ENCODE results near the gene TMX2. TPM values are rescaled to one million over a fixed set of nuclear protein-coding genes. Genes with fewer than 3 reads are reported as not detected.

TMX2 gene
- total and polyA plus RNA-seq, 10 of the 15 experiments (the other 5 are each of a cell fraction or from before 2014, with no cell fraction given): 64.3 to 134 (median 91.6) TPM

DNA sequence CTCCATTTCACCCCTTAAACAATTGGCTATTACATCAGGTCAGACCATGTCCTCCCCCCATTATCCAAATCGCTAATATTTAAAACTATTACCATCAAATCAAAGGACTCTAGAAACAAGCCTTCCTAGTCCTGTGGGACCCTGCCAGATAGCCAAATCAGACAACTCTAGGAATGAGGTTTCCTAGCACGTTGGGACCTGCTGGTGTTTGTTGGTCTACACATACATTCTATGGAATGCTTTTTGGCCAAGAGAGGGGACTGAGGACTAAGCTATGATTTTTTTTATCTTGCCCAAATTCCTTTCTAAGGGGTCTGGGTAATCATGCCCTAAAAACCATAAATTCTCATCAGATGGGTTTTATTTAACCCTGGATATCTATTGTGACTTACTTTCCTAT lies 14.8 kb downstream of the TMX2 start:
- Histone ChIP-seq H3K79me2 (ENCODE audit: control insufficient read depth, insufficient read depth, low read length) (peaks cover 39% of the 10 kb centered on the region), H3K9ac (ENCODE audit: control insufficient read depth, insufficient read depth, low read length) (no peak overlapping the region), H2AFZ (ENCODE audit: control insufficient read depth, low read depth, low read length) (no peak overlapping the region), H3K4me1 (ENCODE audit: control insufficient read depth, insufficient read depth, low read length) (0 out of 2 replicates have a peak, but pooled peaks cover 6% of the 10 kb centered on the region), H4K20me1 (ENCODE audit: control insufficient read depth, insufficient read depth) (no peaks in the 10 kb centered on the region), H3K36me3 (ENCODE audit: control insufficient read depth in 2 of 2, insufficient read depth in 2 of 2, low read length in 1 of 2) (peaks cover 0 to 1% of the 10 kb centered on the region in 2 experiments; a peak in 1 of 4 replicates), H3K9me3 (replicated peaks; ENCODE audit: control insufficient read depth, insufficient read depth, low read length) (no peaks in the 10 kb centered on the region), H3K27me3 (replicated peaks in 1 of 2; ENCODE audit: control insufficient read depth in 2 of 2, insufficient read depth in 2 of 2, low read length in 1 of 2) (no peaks in the 10 kb centered on the region), H3K27ac (ENCODE audit: control insufficient read depth, insufficient read depth) (no peak overlapping the region), H3K4me3 (no peak overlapping the region), H3K4me2 (ENCODE audit: control insufficient read depth, insufficient read depth) (no peak overlapping the region)
- DNase-seq (ENCODE audit: low read depth, low spot score): no peak
- no peak for TF ChIP-seq EED (IDR thresholded peaks at IDR 0.05; ENCODE audit: low read depth)
- TF ChIP-seq CHD1 (IDR thresholded peaks at IDR 0.05; ENCODE audit: low read depth, low read length): no peak
- no peak for TF ChIP-seq ZNF207 (IDR thresholded peaks at IDR 0.05; ENCODE audit: borderline replicate concordance)
- TF ChIP-seq HDAC2 (IDR thresholded peaks at IDR 0.05): no peak
- no peak for TF ChIP-seq CBFB (IDR thresholded peaks at IDR 0.05; ENCODE audit: low read depth)
- no peak for TF ChIP-seq EP300 (IDR thresholded peaks at IDR 0.05; ENCODE audit: borderline replicate concordance in 1 of 2, control insufficient read depth in 1 of 2, low read depth in 2 of 2, low read length in 2 of 2)
- TF ChIP-seq SREBF1 (IDR thresholded peaks at IDR 0.05; ENCODE audit: low read length): no peak
- TF ChIP-seq, protein P1, sequence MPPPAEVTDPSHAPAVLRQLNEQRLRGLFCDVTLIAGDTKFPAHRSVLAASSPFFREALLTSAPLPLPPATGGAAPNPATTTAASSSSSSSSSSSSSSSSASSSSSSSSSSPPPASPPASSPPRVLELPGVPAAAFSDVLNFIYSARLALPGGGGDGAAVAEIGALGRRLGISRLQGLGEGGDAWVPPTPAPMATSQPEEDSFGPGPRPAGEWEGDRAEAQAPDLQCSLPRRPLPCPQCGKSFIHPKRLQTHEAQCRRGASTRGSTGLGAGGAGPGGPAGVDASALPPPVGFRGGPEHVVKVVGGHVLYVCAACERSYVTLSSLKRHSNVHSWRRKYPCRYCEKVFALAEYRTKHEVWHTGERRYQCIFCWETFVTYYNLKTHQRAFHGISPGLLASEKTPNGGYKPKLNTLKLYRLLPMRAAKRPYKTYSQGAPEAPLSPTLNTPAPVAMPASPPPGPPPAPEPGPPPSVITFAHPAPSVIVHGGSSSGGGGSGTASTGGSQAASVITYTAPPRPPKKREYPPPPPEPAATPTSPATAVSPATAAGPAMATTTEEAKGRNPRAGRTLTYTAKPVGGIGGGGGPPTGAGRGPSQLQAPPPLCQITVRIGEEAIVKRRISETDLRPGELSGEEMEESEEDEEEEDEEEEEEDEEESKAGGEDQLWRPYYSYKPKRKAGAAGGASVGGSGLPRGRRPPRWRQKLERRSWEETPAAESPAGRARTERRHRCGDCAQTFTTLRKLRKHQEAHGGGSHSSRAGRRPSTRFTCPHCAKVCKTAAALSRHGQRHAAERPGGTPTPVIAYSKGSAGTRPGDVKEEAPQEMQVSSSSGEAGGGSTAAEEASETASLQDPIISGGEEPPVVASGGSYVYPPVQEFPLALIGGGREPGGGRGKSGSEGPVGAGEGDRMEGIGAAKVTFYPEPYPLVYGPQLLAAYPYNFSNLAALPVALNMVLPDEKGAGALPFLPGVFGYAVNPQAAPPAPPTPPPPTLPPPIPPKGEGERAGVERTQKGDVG (CRISPR knock-in tag; IDR thresholded peaks at IDR 0.05): no peak
- TF ChIP-seq, protein P2, sequence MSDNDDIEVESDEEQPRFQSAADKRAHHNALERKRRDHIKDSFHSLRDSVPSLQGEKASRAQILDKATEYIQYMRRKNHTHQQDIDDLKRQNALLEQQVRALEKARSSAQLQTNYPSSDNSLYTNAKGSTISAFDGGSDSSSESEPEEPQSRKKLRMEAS (IDR thresholded peaks at IDR 0.05; ENCODE audit: low read depth, low read length): no peak
- no peak for TF ChIP-seq MEF2A (IDR thresholded peaks at IDR 0.05; ENCODE audit: insufficient read depth, low read depth, low read length)
- no peak for TF ChIP-seq BHLHE40 (IDR thresholded peaks at IDR 0.05; ENCODE audit: borderline replicate concordance in 1 of 2, low read depth in 2 of 2, low read length in 1 of 2)
- no peak for TF ChIP-seq MTA2 (IDR thresholded peaks at IDR 0.05; ENCODE audit: low read depth)
- TF ChIP-seq TCF3 (IDR thresholded peaks at IDR 0.05; ENCODE audit: borderline replicate concordance, insufficient read depth, low read depth, low read length): no peak
- no peak for TF ChIP-seq TARDBP (IDR thresholded peaks at IDR 0.05; ENCODE audit: borderline replicate concordance)
- TF ChIP-seq SMARCA5 (IDR thresholded peaks at IDR 0.05): no peak
- no peak for TF ChIP-seq SRF (IDR thresholded peaks at IDR 0.05; ENCODE audit: low read depth in 2 of 2, low read length in 2 of 2)
- TF ChIP-seq RUNX3 (IDR thresholded peaks at IDR 0.05; ENCODE audit: low read length): no peak
- no peak for TF ChIP-seq NR2C2 (IDR thresholded peaks at IDR 0.05; ENCODE audit: borderline replicate concordance, control insufficient read depth, insufficient read length, low read depth)
- no peak for TF ChIP-seq NR2F1 (conservative IDR thresholded peaks at IDR 0.05)
- TF ChIP-seq, protein P3, sequence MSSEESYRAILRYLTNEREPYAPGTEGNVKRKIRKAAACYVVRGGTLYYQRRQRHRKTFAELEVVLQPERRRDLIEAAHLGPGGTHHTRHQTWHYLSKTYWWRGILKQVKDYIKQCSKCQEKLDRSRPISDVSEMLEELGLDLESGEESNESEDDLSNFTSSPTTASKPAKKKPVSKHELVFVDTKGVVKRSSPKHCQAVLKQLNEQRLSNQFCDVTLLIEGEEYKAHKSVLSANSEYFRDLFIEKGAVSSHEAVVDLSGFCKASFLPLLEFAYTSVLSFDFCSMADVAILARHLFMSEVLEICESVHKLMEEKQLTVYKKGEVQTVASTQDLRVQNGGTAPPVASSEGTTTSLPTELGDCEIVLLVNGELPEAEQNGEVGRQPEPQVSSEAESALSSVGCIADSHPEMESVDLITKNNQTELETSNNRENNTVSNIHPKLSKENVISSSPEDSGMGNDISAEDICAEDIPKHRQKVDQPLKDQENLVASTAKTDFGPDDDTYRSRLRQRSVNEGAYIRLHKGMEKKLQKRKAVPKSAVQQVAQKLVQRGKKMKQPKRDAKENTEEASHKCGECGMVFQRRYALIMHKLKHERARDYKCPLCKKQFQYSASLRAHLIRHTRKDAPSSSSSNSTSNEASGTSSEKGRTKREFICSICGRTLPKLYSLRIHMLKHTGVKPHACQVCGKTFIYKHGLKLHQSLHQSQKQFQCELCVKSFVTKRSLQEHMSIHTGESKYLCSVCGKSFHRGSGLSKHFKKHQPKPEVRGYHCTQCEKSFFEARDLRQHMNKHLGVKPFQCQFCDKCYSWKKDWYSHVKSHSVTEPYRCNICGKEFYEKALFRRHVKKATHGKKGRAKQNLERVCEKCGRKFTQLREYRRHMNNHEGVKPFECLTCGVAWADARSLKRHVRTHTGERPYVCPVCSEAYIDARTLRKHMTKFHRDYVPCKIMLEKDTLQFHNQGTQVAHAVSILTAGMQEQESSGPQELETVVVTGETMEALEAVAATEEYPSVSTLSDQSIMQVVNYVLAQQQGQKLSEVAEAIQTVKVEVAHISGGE (CRISPR knock-in tag; IDR thresholded peaks at IDR 0.05): no peak
- WGBS (ENCODE audit: insufficient coverage, insufficient replicate concordance, low lambda C conversion rate, missing lambda C conversion rate): 100% methylated on average over 2 of the region's 2 CpGs
- ATAC-seq: no peak
- in situ Hi-C loops (cut with MboI) (no loop called here), intact Hi-C loops (cut with micrococcal nuclease; ENCODE audit: unreplicated experiment) (no loop called here)
- CTCF ChIA-PET: no interaction called here
- SMC1A ChIA-PET (ENCODE audit: uncharacterized antibody, unreplicated experiment): interaction anchor here (3.1 to 3.7 kb wide), 2 partner anchors 13 to 73 kb away, joined by 9 to 19 read pairs; no protein-coding TSS in a partner anchor
- POLR2A ChIA-PET: no interaction called here
- FAIRE-seq: no peak
- no TSS peak for BruUV-seq (replicated peaks)
- RAD21 ChIA-PET (ENCODE audit: unreplicated experiment): interaction anchor here (0.9 kb wide), 1 partner anchor 41 kb away, joined by 3 read pairs; no protein-coding TSS in a partner anchor
